ENCODE results near the gene R3HCC1L. TPM values are rescaled to one million over a fixed set of nuclear protein-coding genes. Genes with fewer than 3 reads are reported as not detected.
A peak's percentile ranks its signal among the peaks of the same experiment; 100 is the strongest.
"Not testable (repeated sequence)": the region's sequence is repeated elsewhere in the genome, so short reads cannot be mapped to it uniquely, and the experiment has no call there.

Gene R3HCC1L
- total RNA-seq, 2 experiments from 2014 or later = 13.2 to 13.3 TPM

DNA sequence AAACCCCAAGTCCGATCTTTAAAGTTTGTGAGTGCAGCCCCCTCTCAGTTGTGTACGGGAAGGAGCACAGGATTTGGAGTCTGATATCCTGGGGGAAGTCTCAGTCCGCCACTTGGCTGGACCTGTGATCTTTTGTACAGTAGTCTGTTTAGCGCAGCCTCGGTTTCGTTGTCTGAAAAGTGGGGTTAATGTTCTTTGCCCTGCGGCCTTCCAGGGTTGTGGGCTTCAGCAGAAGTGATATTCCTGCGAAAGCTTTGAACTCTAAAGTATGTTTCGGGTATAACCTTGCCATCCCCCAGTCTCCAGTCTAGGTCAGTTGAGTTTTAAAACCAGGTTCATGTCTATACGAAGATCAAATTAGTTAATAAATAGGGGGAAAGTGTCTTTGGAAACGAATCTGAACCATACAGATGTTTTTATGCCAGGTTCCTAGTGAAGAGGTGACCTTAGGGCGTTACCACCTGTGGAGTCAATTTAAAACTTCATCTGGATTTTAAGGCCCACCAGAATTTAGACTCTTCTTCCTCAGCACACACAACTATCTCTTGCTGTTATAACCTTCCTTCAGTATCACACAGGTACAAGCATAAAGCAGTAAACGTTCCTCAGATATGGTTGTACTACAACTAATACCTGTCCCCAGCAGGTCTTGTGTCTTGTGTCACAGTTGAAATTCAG lies 904 bp downstream of the R3HCC1L start:
- intact Hi-C loops (cut with micrococcal nuclease) = loop anchor here (2.0 to 10.0 kb wide), 3 partner anchors 281 to 1599 kb away; partner anchors contain the start of genes COX15, CUTC and GOT1
- Mint-ChIP-seq H3K27ac (peak overlapping the region; percentile 85), H3K36me3 (peaks cover 4% of the 10 kb centered on the region), H3K27me3 (no peaks in the 10 kb centered on the region), H3K9me3 (no peaks in the 10 kb centered on the region), H3K4me1 (ENCODE audit: low read depth) (peaks cover 50% of the 10 kb centered on the region), H3K4me3 (peak overlapping the region; percentile 94)
- ChIA-PET CTCF (interaction anchor here (1.1 to 1.2 kb wide), 2 partner anchors 37 to 173 kb away, joined by 4 to 6 read pairs; no protein-coding TSS in a partner anchor), POLR2A (interaction anchor here (1.4 kb wide), 2 partner anchors 399 to 495 kb away, joined by 3 to 5 read pairs; partner anchors contain the start of genes PI4K2A and ZFYVE27)
- DNase-seq = no peak

- intact Hi-C loops (cut with micrococcal nuclease) = loop anchor here (10.0 kb wide), 2 partner anchors 282 to 1598 kb away; partner anchors contain the start of genes COX15 and CUTC
- POLR2A ChIA-PET, H3K27ac Mint-ChIP-seq, H3K9me3 Mint-ChIP-seq, CTCF ChIA-PET, H3K27me3 Mint-ChIP-seq, DNase-seq, H3K36me3 Mint-ChIP-seq, H3K4me3 Mint-ChIP-seq: not testable (repeated sequence)
- peaks cover 62% of the 10 kb centered on the region for H3K4me1 Mint-ChIP-seq (ENCODE audit: low read depth)
Observed at GRCh38 chr10:98136775-98137174, 2.3 kb downstream of the R3HCC1L start.

GRCh38 chr10:98138031-98138430 lies 3.6 kb downstream of the R3HCC1L start:
- intact Hi-C loops (cut with micrococcal nuclease) = loop anchor here (10.0 kb wide), 2 partner anchors 283 to 1597 kb away; partner anchors contain the start of genes COX15 and CUTC
- CTCF ChIA-PET = interaction anchor here (0.5 to 0.7 kb wide), 2 partner anchors 32 to 337 kb away, joined by 3 read pairs; no protein-coding TSS in a partner anchor

GRCh38 chr10:98139431-98139830 lies 5.0 kb downstream of the R3HCC1L start:
- H3K36me3 Mint-ChIP-seq = peaks cover 4% of the 10 kb centered on the region
- H3K4me1 Mint-ChIP-seq (ENCODE audit: low read depth) = peaks cover 73% of the 10 kb centered on the region
- H3K27me3 Mint-ChIP-seq = no peaks in the 10 kb centered on the region
- no peaks in the 10 kb centered on the region for H3K9me3 Mint-ChIP-seq
- ChIA-PET POLR2A (no interaction called here), CTCF (interaction anchor here (0.6 to 1.3 kb wide), 2 partner anchors 31 to 286 kb away, joined by 4 read pairs; no protein-coding TSS in a partner anchor)
- no peak overlapping the region for H3K27ac Mint-ChIP-seq
- DNase-seq = no peak
- H3K4me3 Mint-ChIP-seq = no peak overlapping the region
- intact Hi-C loops (cut with micrococcal nuclease) = loop anchor here (10.0 kb wide), 2 partner anchors 285 to 1595 kb away; partner anchors contain the start of genes COX15 and CUTC

More at GRCh38 chr10:98138031-98138430, 3.6 kb downstream of the R3HCC1L start:
- Mint-ChIP-seq H3K27ac (peak overlapping the region; percentile 59), H3K4me3 (peak overlapping the region; percentile 1), H3K36me3 (peaks cover 4% of the 10 kb centered on the region), H3K9me3 (no peaks in the 10 kb centered on the region), H3K27me3 (no peaks in the 10 kb centered on the region), H3K4me1 (ENCODE audit: low read depth) (peaks cover 73% of the 10 kb centered on the region)
- POLR2A ChIA-PET = no interaction called here
- no peak for DNase-seq

- H3K36me3 Mint-ChIP-seq = peaks cover 9% of the 10 kb centered on the region
- no peak overlapping the region for H3K4me3 Mint-ChIP-seq
- no peaks in the 10 kb centered on the region for H3K27me3 Mint-ChIP-seq
- peaks cover 67% of the 10 kb centered on the region for H3K4me1 Mint-ChIP-seq (ENCODE audit: low read depth)
- peaks cover 2% of the 10 kb centered on the region for H3K9me3 Mint-ChIP-seq
- intact Hi-C loops (cut with micrococcal nuclease) = loop anchor here (5.0 kb wide), 1 partner anchor 66 kb away; no protein-coding TSS in a partner anchor
- ChIA-PET POLR2A (no interaction called here), CTCF (no interaction called here)
- peak overlapping the region; percentile 6 for H3K27ac Mint-ChIP-seq
- no peak for DNase-seq
Observed at GRCh38 chr10:98141484-98142073, 7.1 kb downstream of the R3HCC1L start.

- peaks cover 59% of the 10 kb centered on the region for H3K4me1 Mint-ChIP-seq (ENCODE audit: low read depth)
- ChIA-PET POLR2A (no interaction called here), CTCF (interaction anchor here (1.5 kb wide), 1 partner anchor 25 kb away, joined by 4 read pairs; no protein-coding TSS in a partner anchor)
- DNase-seq = no peak
- intact Hi-C loops (cut with micrococcal nuclease) = loop anchor here (5.0 kb wide), 1 partner anchor 62 kb away; no protein-coding TSS in a partner anchor
- H3K36me3 Mint-ChIP-seq = peaks cover 37% of the 10 kb centered on the region
- peaks cover 35% of the 10 kb centered on the region for H3K9me3 Mint-ChIP-seq
- no peak overlapping the region for H3K27ac Mint-ChIP-seq
- no peak overlapping the region for H3K4me3 Mint-ChIP-seq
- H3K27me3 Mint-ChIP-seq = no peaks in the 10 kb centered on the region
Observed at GRCh38 chr10:98144985-98145384, 10.5 kb downstream of the R3HCC1L start.

- POLR2A ChIA-PET = no interaction called here
Observed at GRCh38 chr10:98149858-98150257, 15.4 kb downstream of the R3HCC1L start.

GRCh38 chr10:98150544-98150943 lies 16.1 kb downstream of the R3HCC1L start:
- Mint-ChIP-seq H3K4me3 (no peak overlapping the region), H3K36me3 (peaks cover 58% of the 10 kb centered on the region), H3K27ac (no peak overlapping the region), H3K27me3 (no peaks in the 10 kb centered on the region), H3K9me3 (peaks cover 50% of the 10 kb centered on the region), H3K4me1 (ENCODE audit: low read depth) (peaks cover 30% of the 10 kb centered on the region)
- DNase-seq = no peak
- intact Hi-C loops (cut with micrococcal nuclease) = no loop called here
- ChIA-PET POLR2A (no interaction called here), CTCF (interaction anchor here (1.3 kb wide), 1 partner anchor 20 kb away, joined by 4 read pairs; no protein-coding TSS in a partner anchor)

More at GRCh38 chr10:98149858-98150257, 15.4 kb downstream of the R3HCC1L start:
- DNase-seq = no peak
- intact Hi-C loops (cut with micrococcal nuclease) = no loop called here
- peaks cover 52% of the 10 kb centered on the region for H3K9me3 Mint-ChIP-seq
- peaks cover 60% of the 10 kb centered on the region for H3K36me3 Mint-ChIP-seq
- no peaks in the 10 kb centered on the region for H3K27me3 Mint-ChIP-seq
- H3K4me3 Mint-ChIP-seq = no peak overlapping the region
- CTCF ChIA-PET = interaction anchor here (1.3 kb wide), 1 partner anchor 21 kb away, joined by 4 read pairs; no protein-coding TSS in a partner anchor
- H3K27ac Mint-ChIP-seq = no peak overlapping the region
- H3K4me1 Mint-ChIP-seq (ENCODE audit: low read depth) = peaks cover 33% of the 10 kb centered on the region

GRCh38 chr10:98152778-98153177 lies 18.3 kb downstream of the R3HCC1L start:
- DNase-seq; H3K27ac Mint-ChIP-seq; H3K27me3 Mint-ChIP-seq; POLR2A ChIA-PET; H3K4me3 Mint-ChIP-seq; intact Hi-C loops (cut with micrococcal nuclease): not testable (repeated sequence)
- Mint-ChIP-seq H3K36me3 (peaks cover 58% of the 10 kb centered on the region), H3K4me1 (ENCODE audit: low read depth) (peaks cover 33% of the 10 kb centered on the region), H3K9me3 (peaks cover 37% of the 10 kb centered on the region)
- CTCF ChIA-PET = interaction anchor here (0.6 kb wide), 1 partner anchor 32 kb away, joined by 3 read pairs; no protein-coding TSS in a partner anchor

DNA sequence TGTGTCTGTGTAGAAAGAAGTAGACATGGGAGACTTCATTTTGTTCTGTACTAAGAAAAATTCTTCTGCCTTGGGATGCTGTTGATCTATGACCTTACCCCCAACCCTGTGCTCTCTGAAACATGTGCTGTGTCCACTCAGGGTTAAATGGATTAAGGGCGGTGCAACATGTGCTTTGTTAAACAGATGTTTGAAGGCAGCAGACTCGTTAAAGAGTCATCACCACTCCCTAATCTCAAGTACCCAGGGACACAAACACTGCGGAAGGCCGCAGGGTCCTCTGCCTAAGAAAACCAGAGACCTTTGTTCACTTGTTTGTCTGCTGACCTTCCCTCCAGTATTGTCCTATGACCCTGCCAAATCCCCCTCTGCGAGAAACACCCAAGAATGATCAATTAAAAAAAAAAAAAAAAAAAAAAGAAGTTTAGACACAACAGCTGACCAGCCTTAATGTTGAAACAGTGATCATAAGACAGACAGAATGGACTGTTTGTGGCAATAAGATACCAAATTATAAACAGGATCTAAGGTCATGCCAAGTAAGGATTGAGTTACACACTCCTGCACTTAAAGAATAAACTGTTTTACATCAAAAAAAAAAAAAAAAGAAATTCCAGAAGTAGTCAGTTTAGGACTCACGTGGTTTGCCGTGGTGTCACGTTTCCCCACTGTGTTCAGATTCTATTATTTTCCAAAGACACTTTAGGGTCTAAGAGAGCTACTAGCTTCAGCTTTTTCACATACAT lies 18.9 kb downstream of the R3HCC1L start:
- H3K27me3 Mint-ChIP-seq; POLR2A ChIA-PET; H3K4me3 Mint-ChIP-seq; DNase-seq; H3K27ac Mint-ChIP-seq; intact Hi-C loops (cut with micrococcal nuclease): not testable (repeated sequence)
- H3K9me3 Mint-ChIP-seq = peaks cover 32% of the 10 kb centered on the region
- peaks cover 57% of the 10 kb centered on the region for H3K36me3 Mint-ChIP-seq
- H3K4me1 Mint-ChIP-seq (ENCODE audit: low read depth) = peaks cover 33% of the 10 kb centered on the region
- CTCF ChIA-PET = interaction anchor here (0.6 kb wide), 1 partner anchor 33 kb away, joined by 3 read pairs; no protein-coding TSS in a partner anchor

- ChIA-PET POLR2A (no interaction called here), CTCF (no interaction called here)
- Mint-ChIP-seq H3K27me3 (no peaks in the 10 kb centered on the region), H3K9me3 (peaks cover 26% of the 10 kb centered on the region), H3K4me1 (ENCODE audit: low read depth) (peaks cover 30% of the 10 kb centered on the region), H3K36me3 (peaks cover 55% of the 10 kb centered on the region), H3K27ac (no peak overlapping the region), H3K4me3 (no peak overlapping the region)
- no peak for DNase-seq
- intact Hi-C loops (cut with micrococcal nuclease) = no loop called here
Observed at GRCh38 chr10:98154076-98154475, 19.6 kb downstream of the R3HCC1L start.

Measured in activated CD4-positive, alpha-beta memory T cell treated with anti-CD3 and anti-CD28 coated beads for 36 hours (primary cell).